HepG2 (cell line): ENCODE results near the gene ANKHD1. TPM values are rescaled to one million over a fixed set of nuclear protein-coding genes. Genes with fewer than 3 reads are reported as not detected.

ENCODE experiments used
- ATAC-seq: fragments of 200-7000 bp; cut with Tn5 transposase; 3 replicates; pipeline ENCODE4 v1.9.1; 2020; ENCODE audit warnings: mild to moderate bottlenecking, moderate library complexity
- BruUV-seq: library from RNA; stranded (reverse); fragments of 400-500 nt; replicated peaks from 2 replicates; lab custom pipeline; 2021; lab: Mats Ljungman, UMichigan
- CTCF ChIA-PET: fragments of 300-600 bp; formaldehyde crosslinking; extraction: SDS; loops from one replicate; lab custom pipeline; 2021; ENCODE audit warnings: low total read pairs, inconsistent platforms, low intra/inter-chr PET ratio; lab: Yijun Ruan, JAX
- POLR2A ChIA-PET: fragments of 350-600 bp; sonication (Branson Sonifier 250); formaldehyde crosslinking; loops from one replicate; lab custom pipeline; 2020; ENCODE audit warnings: antibody characterized with exemption, inconsistent platforms; lab: Yijun Ruan, JAX
- DNase-seq: peaks from one replicate; pipeline ENCODE4 v3.0.0-alpha.2; 2015; ENCODE audit warnings: low spot score
- FAIRE-seq: peaks from 3 replicates; lab custom pipeline; 2011; peaks lifted over from hg19 to GRCh38; lab: Jason Lieb, UNC
- H2AFZ ChIP-seq: one replicate; pipeline ENCODE4 v1.6.1; 2011; ENCODE audit warnings: low read length, inconsistent platforms
- H3K27ac ChIP-seq: fragments of 300-600 bp; 3 replicates; pipeline ENCODE4 v1.8.0; 2011; ENCODE audit warnings: mixed run types, mild to moderate bottlenecking, mixed read lengths, low read length, inconsistent platforms; ENCODE audit not compliant: insufficient read depth; ENCODE audit errors: extremely low read length
- H3K27me3 ChIP-seq, 2 experiments: fragments of 200-600 bp in 1 of 2; 2 replicates in 1 of 2; 3 replicates in 1 of 2; pipeline versions ENCODE4 v1.6.0 to v1.8.0; 2011; ENCODE audit warnings: low read length in 2 of 2, mild to moderate bottlenecking in 2 of 2, moderate library complexity in 2 of 2, inconsistent platforms in 1 of 2; ENCODE audit not compliant: insufficient read depth in 2 of 2, control insufficient read depth in 1 of 2
- H3K36me3 ChIP-seq, 2 experiments: fragments of 200-600 bp in 1 of 2; replicated peaks in 1 of 2; 2 replicates in 1 of 2; 3 replicates in 1 of 2; pipeline versions ENCODE4 v1.5.1 to v1.8.0; 2011; ENCODE audit warnings: low read length in 2 of 2, inconsistent platforms in 1 of 2; ENCODE audit not compliant: insufficient read depth in 2 of 2, control insufficient read depth in 1 of 2
- H3K4me1 ChIP-seq: 2 replicates; pipeline ENCODE4 v1.5.1; 2012; ENCODE audit warnings: low read length, inconsistent platforms; ENCODE audit not compliant: insufficient read depth
- H3K4me2 ChIP-seq: 2 replicates; pipeline ENCODE4 v1.6.0; 2011; ENCODE audit warnings: low read depth, low read length, inconsistent platforms
- H3K4me3 ChIP-seq, 3 experiments: fragments of 200-600 bp in 1 of 3; sonication (generic), shearing (Covaris generic) in 1 of 3; replicated peaks in 1 of 3; 2 replicates each; pipeline ENCODE4 v1.5.1; 2011 to 2016; ENCODE audit warnings: low read length in 3 of 3, inconsistent platforms in 2 of 3, low read depth in 2 of 3, mild to moderate bottlenecking in 2 of 3, control low read depth in 1 of 3, mixed read lengths in 1 of 3; ENCODE audit not compliant: insufficient read depth in 1 of 3
- H3K79me2 ChIP-seq: one replicate; pipeline ENCODE4 v1.6.1; 2011; ENCODE audit warnings: low read length, inconsistent platforms; ENCODE audit not compliant: insufficient read depth
- H3K9ac ChIP-seq: 2 replicates; pipeline ENCODE4 v1.6.0; 2011; ENCODE audit warnings: mild to moderate bottlenecking, low read depth, low read length, inconsistent platforms; ENCODE audit not compliant: insufficient read depth
- H3K9me3 ChIP-seq: 2 replicates; pipeline ENCODE4 v1.5.1; 2012; ENCODE audit warnings: mild to moderate bottlenecking, low read length
- H4K20me1 ChIP-seq: 2 replicates; pipeline ENCODE4 v1.6.0; 2011; ENCODE audit warnings: inconsistent platforms, mild to moderate bottlenecking, low read length, moderate library complexity; ENCODE audit not compliant: insufficient read depth
- DMAP1 ChIP-seq: IDR thresholded peaks from 2 replicates; pipeline ENCODE4 v1.6.1; 2016
- DPF2 ChIP-seq: sonication (generic); formaldehyde crosslinking; IDR thresholded peaks from 2 replicates; pipeline ENCODE4 v1.4.0; 2020; ENCODE audit warnings: mild to moderate bottlenecking, low read depth, missing genetic modification reagents, borderline replicate concordance
- EEA1 ChIP-seq: sonication (generic); formaldehyde crosslinking; IDR thresholded peaks from 2 replicates; pipeline ENCODE4 v1.5.1; 2020; ENCODE audit warnings: mild to moderate bottlenecking, missing genetic modification reagents, borderline replicate concordance
- KDM4B ChIP-seq: sonication (generic); formaldehyde crosslinking; IDR thresholded peaks from 2 replicates; pipeline ENCODE4 v1.4.0; 2020; ENCODE audit warnings: missing genetic modification reagents
- KDM6A ChIP-seq: IDR thresholded peaks from 2 replicates; pipeline ENCODE4 v1.6.1; 2016; ENCODE audit warnings: low read depth
- MTA3 ChIP-seq: sonication (generic); formaldehyde crosslinking; IDR thresholded peaks from 2 replicates; pipeline ENCODE4 v1.4.0; 2020; ENCODE audit warnings: missing genetic modification reagents
- MXD4 ChIP-seq: IDR thresholded peaks from 2 replicates; pipeline ENCODE4 v1.6.1; 2016; ENCODE audit warnings: mild to moderate bottlenecking, missing biosample characterization, missing genetic modification reagents
- NFKB2 ChIP-seq: sonication (generic); formaldehyde crosslinking; IDR thresholded peaks from 2 replicates; pipeline ENCODE4 v1.4.0; 2020; ENCODE audit warnings: missing genetic modification reagents, borderline replicate concordance
- ONECUT2 ChIP-seq: sonication (generic); formaldehyde crosslinking; IDR thresholded peaks from 2 replicates; pipeline ENCODE4 v1.4.0; 2020; ENCODE audit warnings: missing genetic modification reagents
- RBM39 ChIP-seq: fragments of 200-400 bp; formaldehyde crosslinking; IDR thresholded peaks from one replicate; pipeline ENCODE4 v1.6.1; 2018; ENCODE audit warnings: antibody characterized with exemption, mild to moderate bottlenecking, low read depth, low read length; ENCODE audit not compliant: poor library complexity, severe bottlenecking
- SP4 ChIP-seq: sonication (generic); formaldehyde crosslinking; IDR thresholded peaks from 2 replicates; pipeline ENCODE4 v1.8.1; 2023; ENCODE audit warnings: mild to moderate bottlenecking, missing genetic modification reagents
- TFAP4 ChIP-seq: sonication (generic); IDR thresholded peaks from 2 replicates; pipeline ENCODE4 v1.6.1; 2016; ENCODE audit warnings: low read depth, borderline replicate concordance
- THAP11 ChIP-seq: IDR thresholded peaks from 2 replicates; pipeline ENCODE4 v1.6.1; 2016; ENCODE audit warnings: missing biosample characterization, missing genetic modification reagents
- ZBTB33 ChIP-seq: sonication (generic); formaldehyde crosslinking; IDR thresholded peaks from 2 replicates; pipeline ENCODE4 v1.4.0; 2020; ENCODE audit warnings: missing genetic modification reagents
- ZBTB34 ChIP-seq: sonication (generic); formaldehyde crosslinking; IDR thresholded peaks from 2 replicates; pipeline ENCODE4 v1.8.0; 2022; ENCODE audit warnings: mild to moderate bottlenecking, missing genetic modification reagents
- ZNF598 ChIP-seq: sonication (generic); formaldehyde crosslinking; IDR thresholded peaks from 2 replicates; pipeline ENCODE4 v1.5.1; 2020; ENCODE audit warnings: mild to moderate bottlenecking, missing genetic modification reagents, borderline replicate concordance
- ZNF639 ChIP-seq: conservative IDR thresholded peaks from 2 replicates; pipeline ENCODE4 v1.6.1; 2018; ENCODE audit warnings: missing genetic modification reagents
- ZNF674 ChIP-seq: sonication (generic); formaldehyde crosslinking; IDR thresholded peaks from 2 replicates; pipeline ENCODE4 v1.5.0; 2020; ENCODE audit warnings: low read depth, mild to moderate bottlenecking, missing genetic modification reagents
- WGBS: methylation state at CpG from one replicate; pipeline ENCODE4 v1.1.6; 2017; ENCODE audit warnings: low lambda C conversion rate; 5-methylcytosine and 5-hydroxymethylcytosine counted together
- in situ Hi-C: cut with HindIII; loops from 2 replicates; pipeline ENCODE4 v1.10.0; 2017; ENCODE audit warnings: low pct_unique_long_range_greater_than_20kb; ENCODE audit not compliant: extremely low pct_ligation_motif_present
- intact Hi-C: fragments of 100-400 bp; cut with micrococcal nuclease; formaldehyde crosslinking; loops from one replicate; pipeline ENCODE4 v1.10.0; 2022; ENCODE audit not compliant: unreplicated experiment
- polyA plus RNA-seq, 8 experiments: library from polyadenylated mRNA; depleted of rRNA in 3 of 8; stranded (reverse) in 7 of 8; unstranded in 1 of 8; fragments of >200 nt; fragmentation: Illumina TruSeq in 4 of 8; extraction: Trizol in 4 of 8; gene quantifications; 2 replicates each; pipeline versions ENCODE4 v1.2.1 to v1.2.3, GENCODE V29; 2011 to 2016; ENCODE audit warnings: low read depth in 4 of 8, missing spikeins in 1 of 8, mixed read lengths in 1 of 8; ENCODE audit not compliant: insufficient read depth in 1 of 8
- total RNA-seq, 5 experiments: library from RNA; depleted of rRNA; stranded (reverse); fragments of >200 nt; fragmentation: Illumina TruSeq; extraction: Trizol; gene quantifications; 2 replicates each; pipeline ENCODE4 v1.2.3, GENCODE V29; 2016; ENCODE audit warnings: low read depth in 1 of 5

ANKHD1 gene
- total and polyA plus RNA-seq, 2 of the 13 experiments (the other 11 are each of a cell fraction or from before 2014, with no cell fraction given): 69.9 to 82.0 TPM

DNA sequence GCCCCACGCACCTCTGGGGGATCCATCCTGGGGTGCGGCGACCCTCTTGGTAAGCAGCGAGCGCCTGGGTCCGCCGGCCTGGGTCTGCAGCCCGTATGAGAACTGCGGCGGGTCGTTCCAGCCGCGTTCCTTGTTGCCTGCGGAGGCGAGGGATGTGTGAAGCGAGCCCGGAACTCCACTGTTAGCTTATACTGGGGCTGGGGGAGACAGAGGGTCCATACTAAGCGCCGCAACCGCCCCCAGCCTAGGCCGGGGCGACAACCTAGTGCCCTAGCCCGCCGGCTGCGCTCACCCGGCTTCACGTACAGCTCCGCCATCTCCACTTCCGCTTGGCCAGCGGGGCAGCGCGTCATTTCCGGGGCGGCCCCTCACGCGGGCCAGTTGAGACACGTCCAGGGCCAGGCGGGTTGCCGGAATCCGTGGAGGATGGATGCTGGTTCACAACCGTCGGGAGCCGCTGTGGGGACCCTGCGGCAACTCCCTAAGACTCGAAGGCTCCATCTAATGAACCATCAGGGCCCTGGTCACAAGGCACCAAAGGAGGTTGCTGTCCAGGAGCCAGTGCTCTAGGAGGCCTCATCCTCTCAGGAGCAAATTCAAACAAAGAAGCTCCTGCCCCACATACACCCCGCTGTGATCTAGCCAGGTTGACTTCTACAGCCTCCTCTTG lies 155.6 kb downstream of the ANKHD1 start, which contains the start of gene SRA1:
SRA1 (minus strand) TSS at position 338 of the 670 bp plus-strand sequence; CDS start at position 317, 21 bp downstream.
- Histone ChIP-seq H3K4me1 (peaks cover 37% of the 10 kb centered on the region), H3K27ac (peak within 1 kb of the TSS; percentile 55), H3K9ac (peak within 1 kb of the TSS; percentile 85), H3K27me3 (no peaks in the 10 kb centered on the region), H3K4me3 (peak within 1 kb of the TSS; percentile 80 to 96 (median 84)), H3K9me3 (no peaks in the 10 kb centered on the region), H2AFZ (no peak within 1 kb of the TSS), H4K20me1 (no peaks in the 10 kb centered on the region; the same call in 1 of the 2 replicates), H3K36me3 (peaks cover 0 to 4% of the 10 kb centered on the region in 2 experiments; a peak in 2 of 5 replicates), H3K79me2 (peaks cover 36% of the 10 kb centered on the region), H3K4me2 (peak within 1 kb of the TSS; percentile 97)
- DNase-seq: peak; percentile 85
- intact Hi-C loops: loop anchor here (5.0 kb wide), 1 partner anchor 160 kb away; no protein-coding TSS in a partner anchor
- in situ Hi-C loops: no loop called here
- WGBS: 0% methylated on average over 2 of the region's 46 CpGs
- ATAC-seq: peak; percentile 95
- FAIRE-seq: peak; percentile 68
- no TSS peak for BruUV-seq
- ChIA-PET CTCF (no interaction called here), POLR2A (interaction anchor here (0.9 to 3.3 kb wide), 16 partner anchors 9 to 168 kb away, joined by 3 to 70 read pairs (median 7); partner anchors contain the start of genes CD14, EIF4EBP3, HARS1 and HARS2)
- peak; percentile 68; the same call in 1 of the 2 replicates for TF ChIP-seq SP4 (CRISPR knock-in tag)
- peak; percentile 36; the same call in 1 of the 2 replicates for TF ChIP-seq ZNF598 (CRISPR knock-in tag)
- no peak for TF ChIP-seq MTA3 (CRISPR knock-in tag)
- TF ChIP-seq ZNF674 (CRISPR knock-in tag): 0 out of 2 replicates have a peak, but pooled peaks have one; percentile 62
- TF ChIP-seq TFAP4: peak; percentile 80; the same call in 1 of the 2 replicates
- peak; percentile 92; the same call in 1 of the 2 replicates for TF ChIP-seq DMAP1 (CRISPR knock-in tag)
- TF ChIP-seq ZNF639 (CRISPR knock-in tag): 0 out of 2 replicates have a peak, but pooled peaks have one; percentile 71
- TF ChIP-seq THAP11 (CRISPR knock-in tag): peak; percentile 86
- TF ChIP-seq NFKB2 (CRISPR knock-in tag): peak; percentile 79; the same call in 1 of the 2 replicates
- TF ChIP-seq RBM39: peak; percentile 70
- peak; percentile 92; the same call in 1 of the 2 replicates for TF ChIP-seq EEA1
- TF ChIP-seq DPF2 (CRISPR knock-in tag): no peak
- TF ChIP-seq KDM6A (CRISPR knock-in tag): 0 out of 2 replicates have a peak, but pooled peaks have one; percentile 41
- no peak for TF ChIP-seq ONECUT2
- TF ChIP-seq ZBTB33 (CRISPR knock-in tag): 0 out of 2 replicates have a peak, but pooled peaks have one; percentile 8
- TF ChIP-seq KDM4B (CRISPR knock-in tag): peak; percentile 92
- no peak; the same call in 1 of the 2 replicates for TF ChIP-seq ZBTB34
- peak; percentile 82; the same call in 1 of the 2 replicates for TF ChIP-seq MXD4
